HCT116 (cell line): ENCODE data around the gene SOCS3. TPM values are rescaled to one million over a fixed set of nuclear protein-coding genes. Genes with fewer than 3 reads are reported as not detected.
A peak's percentile ranks its signal among the peaks of the same experiment; 100 is the strongest.

Experiments used
- ATAC-seq: fragments of 200-7000 bp; cut with Tn5 transposase; 2 replicates; pipeline ENCODE4 v1.9.1; 2020; ENCODE audit warnings: mild to moderate bottlenecking, moderate library complexity
- BruUV-seq: library from RNA; stranded (reverse); fragments of 400-500 nt; replicated peaks from 2 replicates; lab custom pipeline; 2021; lab: Mats Ljungman, UMichigan
- CTCF ChIA-PET: fragments of 300-600 bp; sonication (Branson Sonifier 250); formaldehyde crosslinking; loops from one replicate; lab custom pipeline; 2021; ENCODE audit warnings: antibody characterized with exemption; lab: Charles Lee
- POLR2A ChIA-PET: fragments of 300-600, 350-600 bp; sonication (Branson Sonifier 250); formaldehyde crosslinking; loops from one replicate; lab custom pipeline; 2021; ENCODE audit warnings: antibody characterized with exemption; lab: Charles Lee
- RAD21 ChIA-PET, 2 experiments: fragments of 300-600 bp; sonication (Branson Sonifier 250); formaldehyde crosslinking; loops; one replicate each; lab custom pipeline; 2023; ENCODE audit warnings: low total read pairs in 2 of 2; ENCODE audit not compliant: uncharacterized antibody in 2 of 2, unreplicated experiment in 2 of 2, low non-redundant PET in 1 of 2; lab: Charles Lee
- DNase-seq: peaks from one replicate; pipeline ENCODE4 v3.0.0-alpha.2; 2010; ENCODE audit warnings: low read depth, low spot score
- H2AFZ ChIP-seq: fragments of 200-600 bp; shearing (Covaris generic), sonication (generic); 2 replicates; pipeline ENCODE4 v1.6.1; 2017; ENCODE audit warnings: low read depth, mixed run types, mixed read lengths, antibody characterized with exemption, low read length; ENCODE audit not compliant: poor library complexity, severe bottlenecking
- H3K27ac ChIP-seq: 2 replicates; pipeline ENCODE4 v1.5.1; 2012; ENCODE audit warnings: low read depth, low read length
- H3K27me3 ChIP-seq: fragments of 200-600 bp; sonication (generic); 2 replicates; pipeline ENCODE4 v1.6.1; 2016; ENCODE audit warnings: mixed run types, low read length, mixed read lengths; ENCODE audit not compliant: insufficient read depth
- H3K36me3 ChIP-seq, 2 experiments: fragments of 200-500 bp in 1 of 2; fragments of 200-600 bp in 1 of 2; sonication (Bioruptor generic) in 1 of 2; sonication (generic) in 1 of 2; 2 replicates each; pipeline versions ENCODE4 v1.5.1 to v1.6.1; 2014 to 2016; ENCODE audit warnings: low read length in 2 of 2, inconsistent platforms in 1 of 2, mixed read lengths in 1 of 2, mixed run types in 1 of 2; ENCODE audit not compliant: insufficient read depth in 2 of 2, control insufficient read depth in 1 of 2
- H3K4me1 ChIP-seq, 2 experiments: fragments of 200-600 bp in 1 of 2; sonication (generic) in 1 of 2; 2 replicates each; pipeline versions ENCODE4 v1.5.1 to v1.6.1; 2012 to 2017; ENCODE audit warnings: low read length in 2 of 2, inconsistent platforms in 1 of 2, mild to moderate bottlenecking in 1 of 2, mixed read lengths in 1 of 2, mixed run types in 1 of 2, moderate library complexity in 1 of 2; ENCODE audit not compliant: insufficient read depth in 2 of 2, control insufficient read depth in 1 of 2
- H3K4me2 ChIP-seq: fragments of 200-600 bp; sonication (generic); 2 replicates; pipeline ENCODE4 v1.6.1; 2017; ENCODE audit warnings: mixed run types, low read length, mixed read lengths
- H3K4me3 ChIP-seq, 2 experiments: fragments of 200-600 bp in 1 of 2; sonication (generic) in 1 of 2; replicated peaks in 1 of 2; 2 replicates each; pipeline ENCODE4 v1.5.1; 2011 to 2016; ENCODE audit warnings: low read length in 2 of 2, control low read depth in 1 of 2, low read depth in 1 of 2, mild to moderate bottlenecking in 1 of 2, mixed read lengths in 1 of 2, mixed run types in 1 of 2
- H3K79me2 ChIP-seq: fragments of 200-600 bp; sonication (generic); 2 replicates; pipeline ENCODE4 v1.6.1; 2017; ENCODE audit warnings: mild to moderate bottlenecking, mixed run types, low read length, moderate library complexity, mixed read lengths; ENCODE audit not compliant: insufficient read depth
- H3K9ac ChIP-seq: fragments of 200-600 bp; sonication (generic); 2 replicates; pipeline ENCODE4 v1.6.1; 2016; ENCODE audit warnings: low read length, mixed read lengths
- H3K9me2 ChIP-seq: fragments of 200-600 bp; sonication (generic), shearing (Covaris generic); 2 replicates; pipeline ENCODE4 v1.6.1; 2017; ENCODE audit warnings: mixed run types, mild to moderate bottlenecking, moderate library complexity; ENCODE audit not compliant: insufficient read depth
- H3K9me3 ChIP-seq, 2 experiments: fragments of 200-500 bp in 1 of 2; fragments of 200-600 bp in 1 of 2; sonication (Bioruptor generic) in 1 of 2; sonication (generic) in 1 of 2; 2 replicates each; pipeline ENCODE4 v1.6.1; 2014 to 2017; ENCODE audit warnings: low read length in 2 of 2, mixed read lengths in 2 of 2, inconsistent platforms in 1 of 2, low read depth in 1 of 2, mild to moderate bottlenecking in 1 of 2, mixed run types in 1 of 2, moderate library complexity in 1 of 2; ENCODE audit not compliant: control insufficient read depth in 1 of 2, insufficient read depth in 1 of 2
- H4K20me1 ChIP-seq: fragments of 200-600 bp; sonication (generic), shearing (Covaris generic); 2 replicates; pipeline ENCODE4 v1.6.1; 2017; ENCODE audit warnings: mixed run types, mild to moderate bottlenecking, moderate library complexity; ENCODE audit not compliant: insufficient read depth
- CBX3 ChIP-seq: IDR thresholded peaks from 2 replicates; pipeline ENCODE4 v1.6.1; 2012; ENCODE audit warnings: low read depth
- CEBPB ChIP-seq: IDR thresholded peaks from 2 replicates; pipeline ENCODE4 v1.6.1; 2012; ENCODE audit warnings: low read depth
- ELF1 ChIP-seq: IDR thresholded peaks from 2 replicates; pipeline ENCODE4 v1.6.1; 2012; ENCODE audit warnings: low read depth, borderline replicate concordance
- EZH2 ChIP-seq: fragments of 200-600 bp; sonication (generic); IDR thresholded peaks from 2 replicates; pipeline ENCODE4 v1.6.1; 2017; ENCODE audit warnings: antibody characterized with exemption, mixed run types
- EZH2phosphoT487 ChIP-seq: fragments of 200-600 bp; IDR thresholded peaks from 2 replicates; pipeline ENCODE4 v1.6.1; 2018; ENCODE audit warnings: antibody characterized with exemption, borderline replicate concordance
- FOSL1 ChIP-seq: IDR thresholded peaks from 2 replicates; pipeline ENCODE4 v1.6.1; 2012; ENCODE audit warnings: low read depth
- JUND ChIP-seq: IDR thresholded peaks from 2 replicates; pipeline ENCODE4 v1.6.1; 2012
- POLR2AphosphoS5 ChIP-seq: IDR thresholded peaks from 2 replicates; pipeline ENCODE4 v1.6.1; 2011; ENCODE audit warnings: mild to moderate bottlenecking, low read depth, low read length, moderate library complexity
- SIN3A ChIP-seq: IDR thresholded peaks from 2 replicates; pipeline ENCODE4 v1.6.1; 2012; ENCODE audit warnings: low read depth
- SP1 ChIP-seq: IDR thresholded peaks from 2 replicates; pipeline ENCODE4 v1.6.1; 2012; ENCODE audit warnings: low read depth
- SRF ChIP-seq: IDR thresholded peaks from 2 replicates; pipeline ENCODE4 v1.6.1; 2012; ENCODE audit warnings: low read depth
- YY1 ChIP-seq: IDR thresholded peaks from 2 replicates; pipeline ENCODE4 v1.6.1; 2011; ENCODE audit warnings: low read length, low read depth, moderate library complexity, mild to moderate bottlenecking; ENCODE audit not compliant: insufficient replicate concordance; ENCODE audit errors: extremely low read depth
- ZNF274 ChIP-seq: fragments of 200-500 bp; sonication (Bioruptor generic); IDR thresholded peaks from 2 replicates; pipeline ENCODE4 v1.6.1; 2014; ENCODE audit warnings: mild to moderate bottlenecking, low read depth, low read length, inconsistent platforms
- intact Hi-C: fragments of 100-400 bp; cut with micrococcal nuclease; formaldehyde crosslinking; loops from 2 replicates; pipeline ENCODE4 v1.10.0; 2022
- total RNA-seq: library from RNA; stranded (reverse); gene quantifications from one replicate; pipeline ENCODE4 v1.2.1, GENCODE V29; 2021; ENCODE audit not compliant: unreplicated experiment
- TF ChIP-seq, protein P1 (sequence below): IDR thresholded peaks from 2 replicates; pipeline ENCODE4 v1.6.1; 2012
- TF ChIP-seq, protein P2 (sequence below), 3 experiments: fragments of 200-600 bp in 1 of 3; sonication (generic) in 1 of 3; IDR thresholded peaks in 2 of 3; conservative IDR thresholded peaks in 1 of 3; 2 replicates each; pipeline ENCODE4 v1.5.1; 2012 to 2017; ENCODE audit warnings: low read depth in 2 of 3, low read length in 2 of 3, antibody characterized with exemption in 1 of 3, borderline replicate concordance in 1 of 3, control low read depth in 1 of 3, mild to moderate bottlenecking in 1 of 3, mixed read lengths in 1 of 3, mixed run types in 1 of 3, moderate library complexity in 1 of 3; ENCODE audit not compliant: insufficient read depth in 1 of 3
- TF ChIP-seq, protein P3 (sequence below): IDR thresholded peaks from 2 replicates; pipeline ENCODE4 v1.6.1; 2012

SOCS3 gene
- total RNA-seq, 1 experiment from 2014 or later, result 26.7 TPM

DNA sequence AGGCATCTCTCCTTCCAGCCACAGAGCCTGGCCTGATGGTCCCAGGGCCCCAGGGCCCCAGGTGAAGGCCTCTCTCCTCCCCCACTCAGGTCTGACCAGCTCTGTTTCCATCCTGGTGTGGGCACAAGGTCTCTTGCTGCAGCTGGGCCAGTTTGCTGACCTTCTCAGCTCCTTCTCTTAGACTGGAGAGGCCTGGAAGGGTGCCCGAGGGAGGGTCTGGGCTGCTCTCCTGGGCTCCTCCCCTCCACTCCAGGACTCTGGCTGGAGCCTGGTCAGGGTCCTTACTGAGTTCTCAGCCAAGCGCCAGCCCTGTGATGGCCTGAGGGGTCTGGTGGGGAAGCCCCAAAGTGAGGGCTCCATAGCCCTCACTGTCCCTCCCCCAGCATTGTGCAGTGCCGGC lies 12.4 kb downstream of the SOCS3 start:
- Histone ChIP-seq H3K9ac (no peak overlapping the region), H3K27ac (no peak overlapping the region), H3K9me2 (no peaks in the 10 kb centered on the region), H3K9me3 (no peaks in the 10 kb centered on the region), H4K20me1 (no peaks in the 10 kb centered on the region), H3K36me3 (no peaks in the 10 kb centered on the region), H2AFZ (no peak overlapping the region), H3K4me3 (no peak overlapping the region), H3K79me2 (no peaks in the 10 kb centered on the region), H3K27me3 (no peaks in the 10 kb centered on the region), H3K4me2 (no peak overlapping the region), H3K4me1 (peaks cover 44 to 78% of the 10 kb centered on the region in 2 experiments)
- no TSS peak for BruUV-seq
- POLR2A ChIA-PET, result interaction anchor here (1.2 to 1.8 kb wide), 2 partner anchors 8 to 19 kb away, joined by 4 to 6 read pairs; no protein-coding TSS in a partner anchor
- RAD21 ChIA-PET, result no interaction called here
- CTCF ChIA-PET, result no interaction called here
- intact Hi-C loops, result no loop called here
- no peak for ATAC-seq
- TF ChIP-seq CBX3 (no peak), ZNF274 (no peak)
- DNase-seq, result no peak

DNA sequence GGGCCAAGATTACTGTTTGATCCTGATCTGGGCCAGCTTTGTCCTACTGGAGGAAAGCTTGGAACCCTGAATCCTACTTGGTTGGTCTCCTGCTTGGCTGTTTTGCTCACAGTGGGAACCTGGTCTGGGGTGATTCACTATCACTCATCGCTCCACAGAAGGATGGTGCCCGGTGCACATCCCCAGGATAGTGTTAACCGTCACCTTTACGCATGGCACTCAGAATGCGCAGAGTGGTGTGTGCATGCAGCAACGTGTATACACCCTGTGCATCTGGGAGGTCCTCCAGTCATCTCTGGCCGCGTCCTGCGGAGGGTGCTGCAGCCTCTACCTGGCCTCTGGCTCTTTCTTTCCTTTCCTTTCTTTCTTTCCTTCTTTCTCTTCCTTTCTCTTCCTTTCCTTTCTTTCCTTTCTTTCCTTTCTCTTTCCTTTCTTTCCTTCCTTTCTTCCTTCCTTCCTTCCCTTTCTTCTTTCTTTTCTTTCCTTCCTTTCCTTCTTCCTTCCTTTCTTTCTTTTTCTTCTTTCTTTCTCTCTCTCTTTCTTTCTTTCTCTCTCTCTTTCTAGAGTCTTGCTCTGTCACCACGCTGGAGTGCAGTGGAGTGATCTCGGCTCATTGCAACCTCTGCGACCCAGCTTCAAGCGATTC lies 13.1 kb downstream of the SOCS3 start:
- DNase-seq (no peak), ATAC-seq (no peak)
- CTCF ChIA-PET, result interaction anchor here (1.8 kb wide), 1 partner anchor 14 kb away, joined by 9 read pairs; no protein-coding TSS in a partner anchor
- Histone ChIP-seq H3K4me2 (peak overlapping the region; percentile 33), H3K9me3 (no peaks in the 10 kb centered on the region), H2AFZ (no peak overlapping the region), H3K4me3 (no peak overlapping the region), H3K36me3 (no peaks in the 10 kb centered on the region), H3K27me3 (no peaks in the 10 kb centered on the region), H3K4me1 (peaks cover 42 to 77% of the 10 kb centered on the region in 2 experiments), H3K9me2 (no peaks in the 10 kb centered on the region), H3K9ac (no peak overlapping the region), H3K27ac (no peak overlapping the region), H3K79me2 (no peaks in the 10 kb centered on the region), H4K20me1 (no peaks in the 10 kb centered on the region)
- intact Hi-C loops, result no loop called here
- POLR2A ChIA-PET, result no interaction called here
- RAD21 ChIA-PET, result no interaction called here
- no TSS peak for BruUV-seq
- TF ChIP-seq EZH2phosphoT487 (no peak), POLR2AphosphoS5 (no peak), SP1 (0 out of 2 replicates have a peak, but pooled peaks have one; percentile 7), YY1 (no peak), CBX3 (no peak; the same call in 1 of the 2 replicates), FOSL1 (no peak; the same call in 1 of the 2 replicates), SRF (no peak), SIN3A (no peak), CEBPB (no peak), EZH2 (no peak), ZNF274 (no peak), JUND (no peak), ELF1 (no peak)
- TF ChIP-seq, protein P1, sequence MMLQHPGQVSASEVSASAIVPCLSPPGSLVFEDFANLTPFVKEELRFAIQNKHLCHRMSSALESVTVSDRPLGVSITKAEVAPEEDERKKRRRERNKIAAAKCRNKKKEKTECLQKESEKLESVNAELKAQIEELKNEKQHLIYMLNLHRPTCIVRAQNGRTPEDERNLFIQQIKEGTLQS, result no peak
- TF ChIP-seq, protein P2, sequence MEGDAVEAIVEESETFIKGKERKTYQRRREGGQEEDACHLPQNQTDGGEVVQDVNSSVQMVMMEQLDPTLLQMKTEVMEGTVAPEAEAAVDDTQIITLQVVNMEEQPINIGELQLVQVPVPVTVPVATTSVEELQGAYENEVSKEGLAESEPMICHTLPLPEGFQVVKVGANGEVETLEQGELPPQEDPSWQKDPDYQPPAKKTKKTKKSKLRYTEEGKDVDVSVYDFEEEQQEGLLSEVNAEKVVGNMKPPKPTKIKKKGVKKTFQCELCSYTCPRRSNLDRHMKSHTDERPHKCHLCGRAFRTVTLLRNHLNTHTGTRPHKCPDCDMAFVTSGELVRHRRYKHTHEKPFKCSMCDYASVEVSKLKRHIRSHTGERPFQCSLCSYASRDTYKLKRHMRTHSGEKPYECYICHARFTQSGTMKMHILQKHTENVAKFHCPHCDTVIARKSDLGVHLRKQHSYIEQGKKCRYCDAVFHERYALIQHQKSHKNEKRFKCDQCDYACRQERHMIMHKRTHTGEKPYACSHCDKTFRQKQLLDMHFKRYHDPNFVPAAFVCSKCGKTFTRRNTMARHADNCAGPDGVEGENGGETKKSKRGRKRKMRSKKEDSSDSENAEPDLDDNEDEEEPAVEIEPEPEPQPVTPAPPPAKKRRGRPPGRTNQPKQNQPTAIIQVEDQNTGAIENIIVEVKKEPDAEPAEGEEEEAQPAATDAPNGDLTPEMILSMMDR (IDR thresholded peaks at IDR 0.05 in 2 of 3, conservative IDR thresholded peaks at IDR 0.05 in 1 of 3; ENCODE audit: borderline replicate concordance in 1 of 3, insufficient read depth in 1 of 3, low read depth in 2 of 3, low read length in 2 of 3), result peak in 1 of 3 experiments; percentile 47; a peak in 2 of 6 replicates
- TF ChIP-seq, protein P3, sequence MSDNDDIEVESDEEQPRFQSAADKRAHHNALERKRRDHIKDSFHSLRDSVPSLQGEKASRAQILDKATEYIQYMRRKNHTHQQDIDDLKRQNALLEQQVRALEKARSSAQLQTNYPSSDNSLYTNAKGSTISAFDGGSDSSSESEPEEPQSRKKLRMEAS, result no peak
